Activated CD4-positive, alpha-beta T cell treated with anti-CD3 and anti-CD28 coated beads, Interleukin-10, Interleukin-2, amounts not matched to agents 100 ng/mL and 50 ng/mL, durations not matched to agents 16 hours and 8 hours (primary cell): ENCODE measurements around the gene PTN.
"Not testable (repeated sequence)": the region's sequence is repeated elsewhere in the genome, so short reads cannot be mapped to it uniquely, and the experiment has no call there.

Experiments
- DNase-seq: peaks from one replicate; pipeline ENCODE4 v3.0.0-alpha.2; 2020

PTN gene

GRCh38 chr7:137316648-137317353, 26.7 kb downstream of the PTN start:
- no peak for DNase-seq

DNA sequence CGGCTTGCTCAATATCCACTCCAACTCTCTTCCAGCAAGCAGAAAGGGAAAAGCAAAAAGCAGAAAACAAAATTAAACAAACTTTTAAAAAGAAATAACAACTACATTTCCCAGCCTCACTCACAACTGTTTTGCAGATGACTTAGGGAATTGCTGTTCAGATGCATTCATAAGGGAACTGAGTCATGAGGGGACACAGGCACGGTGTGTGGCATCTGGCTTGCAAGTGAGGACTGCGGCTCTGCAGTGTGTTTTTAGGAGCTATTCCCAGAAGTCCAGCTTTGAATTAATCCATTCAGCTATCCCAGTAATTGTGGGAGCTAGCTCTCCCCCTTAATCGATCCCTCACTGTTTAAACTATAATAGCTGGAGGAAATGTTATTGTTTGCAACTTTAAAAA, 30.3 kb downstream of the PTN start:
- no peak for DNase-seq

GRCh38 chr7:137306748-137307147, 36.8 kb downstream of the PTN start:
- DNase-seq: no peak

- DNase-seq: no peak
These were observed 37.5 kb downstream of the PTN start for GRCh38 chr7:137305901-137306621.

DNA sequence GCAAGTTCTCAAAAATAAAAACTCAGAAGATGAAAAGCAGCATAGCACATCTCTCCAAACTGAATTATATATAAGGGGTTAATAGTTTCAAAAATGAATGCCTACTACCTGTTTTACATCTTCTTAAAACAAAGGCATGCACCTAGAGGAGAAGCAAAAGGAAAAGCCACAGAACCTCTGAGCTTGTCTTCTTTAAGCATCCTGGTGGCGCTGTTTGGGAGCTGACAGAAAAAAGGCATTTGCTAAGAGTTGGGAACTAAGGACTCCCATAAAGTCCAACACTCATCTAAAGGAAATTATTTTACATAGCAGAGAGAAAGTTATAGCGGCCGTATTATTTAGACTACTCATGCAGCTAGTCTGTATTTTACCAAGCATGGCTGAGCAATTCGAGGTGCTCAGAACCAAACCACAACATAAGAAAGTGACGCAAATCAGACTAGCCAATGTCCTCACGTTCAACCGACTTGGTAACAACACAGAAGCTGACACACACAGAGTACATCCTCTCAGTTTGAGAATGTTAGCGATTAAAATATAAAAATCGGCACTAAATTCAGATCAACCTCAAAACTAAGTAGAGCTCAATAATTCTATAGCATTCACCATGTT, 38.8 kb downstream of the PTN start:
- DNase-seq: no peak

GRCh38 chr7:137304165-137304564, 39.4 kb downstream of the PTN start:
- DNase-seq: no peak

GRCh38 chr7:137302081-137302480, 41.5 kb downstream of the PTN start:
- no peak for DNase-seq

GRCh38 chr7:137298464-137298794, 45.1 kb downstream of the PTN start:
- DNase-seq: no peak

DNA sequence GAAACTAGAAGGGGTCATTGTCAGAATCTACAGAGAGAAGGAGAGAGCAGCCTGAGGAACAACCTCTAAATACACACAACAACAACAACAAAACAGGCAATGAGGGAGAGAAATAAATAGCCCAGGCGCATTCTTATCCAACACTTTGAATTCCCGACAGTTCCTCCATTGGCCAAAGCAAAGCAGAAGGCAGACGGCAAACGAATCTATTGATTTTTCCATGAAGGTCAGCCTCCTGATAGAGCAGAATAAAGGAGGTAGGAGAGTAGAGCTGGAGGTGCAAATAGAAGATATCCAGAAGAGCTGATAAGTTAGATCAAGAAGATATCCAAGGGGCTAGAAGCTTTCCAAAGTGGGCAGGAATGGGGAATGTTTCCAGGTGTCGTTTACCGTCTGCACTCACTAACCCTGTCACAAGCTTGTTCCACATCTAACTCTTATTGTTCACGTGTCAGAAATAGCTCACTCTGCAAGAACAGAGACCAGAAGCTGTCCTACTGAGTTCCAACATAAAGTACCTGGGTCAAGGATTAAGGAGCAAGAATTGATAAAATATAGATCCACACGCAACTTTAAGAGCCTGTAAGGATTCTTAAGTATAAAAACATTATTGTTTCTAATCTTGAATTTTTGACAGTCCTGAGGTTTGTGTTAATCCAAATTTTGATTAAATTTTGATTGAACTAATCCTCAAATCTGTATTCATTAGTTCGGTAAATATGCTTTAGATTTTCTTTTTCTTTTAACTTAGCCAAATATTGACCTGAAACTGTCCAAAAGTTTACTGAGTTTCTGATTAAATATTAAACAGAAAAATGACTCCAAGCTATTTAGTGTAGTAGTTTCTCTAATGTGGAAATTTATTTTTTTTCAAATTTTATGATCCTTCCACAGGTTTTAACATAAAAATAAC, 45.7 kb downstream of the PTN start:
- DNase-seq: no peak

DNA sequence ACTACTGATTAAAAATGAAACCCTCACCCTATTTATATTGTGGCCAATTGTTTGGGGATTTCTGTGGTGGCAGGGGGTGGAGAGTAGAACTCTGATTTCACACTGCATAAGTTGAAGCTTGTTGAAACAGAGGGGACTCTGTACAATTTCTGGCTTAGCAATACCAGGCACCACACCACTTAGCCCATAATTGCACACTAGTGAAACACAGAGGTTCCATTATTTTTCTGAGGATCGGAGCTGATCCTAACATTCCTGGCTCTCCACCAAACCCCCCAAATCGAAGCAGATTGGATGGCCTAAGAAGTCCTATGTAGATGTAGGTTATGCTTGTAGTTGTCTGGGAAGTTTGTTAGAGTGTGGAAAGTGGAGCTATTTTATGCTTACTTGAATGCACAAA, 47.0 kb downstream of the PTN start:
- DNase-seq: no peak

DNA sequence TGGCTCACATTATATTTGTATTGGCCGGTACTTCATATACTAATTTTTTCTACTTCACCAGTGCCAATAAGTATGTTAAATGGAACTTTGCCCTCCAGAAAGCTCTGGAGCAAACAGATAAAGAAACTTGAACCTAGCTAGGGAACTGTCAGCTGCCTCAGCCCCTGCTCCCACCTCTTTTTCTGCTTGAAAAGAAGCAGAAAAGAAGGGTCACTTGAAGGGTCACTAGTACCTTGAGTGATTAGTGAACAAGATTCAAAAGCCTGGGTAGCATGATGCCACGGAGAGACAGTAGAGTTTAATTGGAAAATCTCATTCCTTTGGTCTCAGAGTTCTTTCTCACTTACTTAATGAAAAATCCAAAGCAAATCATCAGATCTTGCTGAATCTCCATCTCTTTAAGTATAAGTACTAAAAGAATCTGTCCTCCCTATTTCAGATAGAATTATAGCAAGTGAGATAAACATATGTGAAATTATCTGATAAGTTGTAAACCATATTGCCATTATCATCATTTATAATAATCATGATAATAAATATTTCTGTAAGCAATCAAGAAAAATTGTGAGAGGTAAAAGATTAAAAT, 47.7 kb downstream of the PTN start:
- DNase-seq: no peak

DNA sequence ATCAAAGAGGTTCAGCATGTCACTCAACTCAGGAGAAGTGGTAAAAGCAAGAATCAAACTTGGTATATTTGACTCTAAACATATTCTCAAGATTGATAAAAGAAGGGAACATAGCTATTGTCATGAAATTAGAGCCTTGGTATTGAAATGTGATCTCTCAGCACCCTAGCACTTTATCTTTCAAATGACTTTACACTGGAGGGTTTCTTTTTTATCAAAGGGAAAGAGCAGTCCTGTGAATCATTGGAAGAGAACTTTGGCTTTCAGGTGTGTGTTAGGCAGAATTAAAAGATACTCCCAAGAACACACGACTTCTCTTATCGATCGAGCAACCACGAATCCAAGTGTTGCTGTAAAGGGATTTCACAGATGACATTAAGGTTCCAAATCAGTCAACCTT, 54.4 kb downstream of the PTN start:
- DNase-seq: no peak

GRCh38 chr7:137287651-137288258, 55.8 kb downstream of the PTN start:
- no peak for DNase-seq

DNA sequence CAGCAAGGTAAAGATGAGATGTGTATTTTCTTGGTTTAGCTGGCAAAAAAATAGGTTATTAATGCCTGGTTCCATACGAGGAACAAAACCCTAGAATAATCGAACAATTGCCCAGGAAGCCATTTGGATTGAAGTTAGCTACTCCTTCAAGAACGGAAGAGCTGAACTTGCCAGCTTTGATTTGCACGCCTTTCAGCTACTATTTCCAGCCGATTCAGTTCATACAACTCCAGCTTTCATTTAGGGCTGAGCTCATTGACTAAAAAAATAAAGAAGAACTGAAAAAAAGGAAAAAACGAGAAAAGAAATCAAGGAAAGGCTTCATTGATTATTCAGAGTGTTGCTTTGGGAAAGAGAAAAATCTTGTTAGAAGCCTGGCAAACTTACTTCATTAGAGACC, 60.4 kb downstream of the PTN start:
- DNase-seq: no peak

DNA sequence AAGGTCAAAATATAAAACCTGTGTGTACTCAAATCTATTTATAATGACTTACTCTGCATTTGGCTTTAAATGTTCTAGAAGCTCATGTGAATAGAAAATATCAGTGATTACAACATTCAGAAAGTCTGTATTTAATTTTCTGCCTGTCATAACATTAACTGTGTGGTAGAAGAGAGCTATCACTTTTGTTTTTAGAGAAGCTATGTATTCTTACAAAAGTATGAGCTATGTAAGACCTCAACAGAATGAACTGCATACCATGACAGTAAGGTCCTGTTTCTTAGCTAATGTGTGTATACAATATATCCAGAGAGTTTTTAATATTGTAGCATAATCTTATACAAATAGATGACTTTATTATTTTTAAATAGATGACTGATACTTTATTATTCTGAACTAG, 61.5 kb downstream of the PTN start:
- no peak for DNase-seq

DNA sequence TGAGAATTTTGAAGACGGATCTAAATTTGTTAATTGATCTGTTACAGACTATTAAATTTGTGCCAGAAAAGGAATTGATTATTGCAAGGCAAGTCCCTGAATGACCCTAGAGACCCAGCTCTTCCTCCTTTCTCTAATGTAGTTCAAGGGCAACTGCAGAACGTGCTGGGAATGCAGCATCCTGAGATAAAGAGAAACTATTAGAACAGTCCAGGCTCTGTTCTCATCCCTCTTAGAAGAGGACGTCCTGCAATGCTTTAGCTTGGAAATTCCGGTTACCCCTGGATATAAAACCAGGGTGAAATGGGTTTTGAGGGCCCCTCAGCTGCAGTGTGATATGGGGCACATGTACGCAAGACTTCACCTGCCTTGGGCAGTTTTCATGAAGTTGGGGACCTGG, 67.3 kb downstream of the PTN start:
- DNase-seq: no peak

- no peak for DNase-seq
These were observed 71.3 kb downstream of the PTN start for GRCh38 chr7:137272249-137272648.

DNA sequence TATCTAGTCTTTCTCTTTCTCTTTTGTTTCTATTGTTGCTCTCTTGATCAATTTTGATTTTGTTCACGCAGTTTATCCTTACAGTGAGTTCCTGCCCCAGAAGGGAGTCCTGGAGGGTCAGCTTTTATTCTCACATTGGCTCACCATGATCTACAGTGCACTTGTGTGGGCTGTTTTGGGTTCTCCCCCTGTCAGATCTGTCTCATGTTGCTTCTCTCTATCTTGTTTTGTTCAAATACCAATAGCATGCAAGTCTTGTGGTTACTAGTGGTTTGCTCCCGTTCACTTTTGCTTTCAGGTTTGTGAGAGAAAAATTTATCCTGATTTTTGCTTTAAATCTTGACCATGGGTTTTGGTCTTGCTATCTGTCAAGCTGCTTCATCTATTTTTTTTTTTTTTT, 74.3 kb downstream of the PTN start:
- no peak for DNase-seq

GRCh38 chr7:137268001-137268865, 75.3 kb downstream of the PTN start:
- not testable (repeated sequence) for DNase-seq

DNA sequence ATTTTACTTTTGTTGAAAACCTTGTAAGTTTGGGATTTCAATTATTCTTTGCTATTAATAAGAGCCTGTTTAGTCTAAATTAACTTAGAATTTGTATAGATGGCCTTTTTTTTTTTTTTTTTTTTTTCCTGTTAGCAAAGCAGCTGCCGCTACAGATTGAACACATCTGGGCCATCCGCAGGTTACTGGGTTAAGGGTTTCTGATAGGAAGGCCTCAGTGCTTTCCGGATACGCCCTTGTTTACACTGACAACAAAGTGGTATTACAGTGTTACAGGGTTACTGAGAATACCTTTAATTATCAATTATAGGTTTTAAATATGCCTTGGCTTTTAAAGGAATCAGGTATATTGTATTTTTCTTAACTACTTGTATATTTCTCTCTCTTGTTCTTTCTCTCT, 76.8 kb downstream of the PTN start:
- DNase-seq: no peak

GRCh38 chr7:137265480-137265879, 78.1 kb downstream of the PTN start:
- DNase-seq: not testable (repeated sequence)

DNA sequence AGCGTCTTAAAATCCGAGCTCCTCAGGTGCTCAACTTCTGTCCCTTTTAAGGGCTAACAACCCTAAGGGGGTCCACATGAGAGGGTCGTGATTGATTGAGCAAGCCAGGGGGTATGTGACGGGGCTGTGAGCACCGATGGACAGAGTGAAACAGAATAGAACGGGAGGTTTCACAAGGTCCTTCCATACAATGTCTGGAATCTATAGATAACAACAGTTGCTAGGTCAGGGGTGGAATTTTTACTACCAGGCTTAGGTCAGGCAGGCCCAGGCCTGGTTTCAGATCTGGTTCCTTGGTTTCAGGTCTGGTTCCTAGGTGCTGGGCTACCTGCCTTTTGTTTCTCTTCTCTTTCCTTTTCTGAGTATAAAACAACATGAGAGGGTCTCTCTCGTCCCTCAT, 80.9 kb downstream of the PTN start:
- DNase-seq: no peak
